Stimulated activated CD4-positive, alpha-beta T cell treated with anti-CD3 and anti-CD28 coated beads, Interleukin-15, amount 100 ng/mL, for 24 hours (primary cell): ENCODE results near the gene VAV3.
"Not testable (repeated sequence)": the region's sequence is repeated elsewhere in the genome, so short reads cannot be mapped to it uniquely, and the experiment has no call there.

Experiments used
- DNase-seq: peaks from one replicate; pipeline ENCODE4 v3.0.0-alpha.2; 2020

VAV3 gene

DNA sequence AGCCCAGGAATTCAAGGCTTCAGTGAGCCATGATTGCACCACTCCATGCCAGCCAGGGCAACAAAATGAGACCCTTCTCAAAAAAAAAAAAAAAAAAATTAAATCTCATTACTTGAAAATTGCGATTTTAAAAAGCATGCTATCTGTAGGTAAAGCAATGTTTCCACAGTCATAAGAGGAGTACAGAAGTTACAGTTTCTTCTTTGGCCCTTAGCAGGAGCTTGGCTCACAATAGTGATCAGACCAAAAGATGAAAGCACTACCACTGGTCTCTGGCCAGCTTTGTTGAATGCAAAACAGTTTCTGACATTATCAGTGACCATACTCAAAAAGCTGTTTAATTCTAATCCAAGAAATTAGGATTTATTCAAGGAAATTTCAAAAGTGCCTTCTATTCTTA is 31.2 kb downstream of the VAV3 start:
- DNase-seq, result no peak

- no peak for DNase-seq
Observed at GRCh38 chr1:107930292-107930691, 34.7 kb downstream of the VAV3 start.

GRCh38 chr1:107927820-107928219 is 37.2 kb downstream of the VAV3 start:
- DNase-seq, result no peak

DNA sequence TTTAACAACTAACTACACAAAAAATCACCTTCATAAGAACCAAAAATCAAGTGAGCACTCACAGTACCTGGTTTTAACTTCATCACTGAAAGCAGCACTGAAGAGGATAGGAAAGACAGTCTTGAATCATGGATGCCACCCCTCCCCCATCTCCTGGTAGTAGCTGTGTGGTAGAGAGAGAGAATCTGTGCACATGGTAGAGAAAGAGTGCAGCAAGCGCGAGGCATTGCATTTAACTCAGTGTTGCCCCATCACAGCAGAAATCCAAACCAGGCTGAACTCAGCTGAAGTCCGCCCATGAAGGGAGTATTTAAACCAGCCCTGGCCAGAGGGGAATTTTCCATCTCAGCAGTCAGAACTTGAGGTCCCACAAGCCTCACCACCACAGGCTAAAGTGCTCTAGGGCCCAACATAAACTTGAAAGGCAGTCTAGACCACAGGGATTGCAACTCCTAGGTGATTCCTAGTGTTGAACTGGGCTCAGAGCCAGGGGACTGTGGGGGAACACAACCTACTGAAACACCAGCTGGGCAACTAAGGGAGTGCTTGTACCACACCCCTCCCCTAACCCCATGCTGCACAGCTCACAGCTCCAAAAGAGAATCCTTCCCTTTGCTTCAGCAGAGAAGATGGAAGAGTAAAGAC is 38.4 kb downstream of the VAV3 start:
- peak; percentile 16 for DNase-seq

DNA sequence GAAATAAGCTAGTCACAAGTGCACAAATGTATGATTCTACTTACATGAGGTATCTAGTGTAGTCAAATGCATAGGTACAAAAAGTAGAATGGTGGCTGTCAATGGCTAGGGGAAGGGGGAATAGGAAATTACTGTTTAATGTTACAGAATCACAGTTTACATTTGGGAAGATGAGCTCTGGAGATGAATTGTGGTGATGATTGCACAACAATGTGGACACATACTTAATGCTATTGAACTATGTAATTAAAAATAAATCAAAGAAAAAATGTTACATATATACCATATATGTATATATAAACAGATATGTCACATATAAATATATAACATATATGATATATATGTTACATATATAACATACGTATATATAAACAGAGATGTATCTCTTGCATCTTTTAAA is 39.4 kb downstream of the VAV3 start:
- no peak for DNase-seq

- no peak for DNase-seq
Observed at GRCh38 chr1:107920999-107921398, 44.0 kb downstream of the VAV3 start.

GRCh38 chr1:107920561-107920960 is 44.4 kb downstream of the VAV3 start:
- no peak for DNase-seq

DNA sequence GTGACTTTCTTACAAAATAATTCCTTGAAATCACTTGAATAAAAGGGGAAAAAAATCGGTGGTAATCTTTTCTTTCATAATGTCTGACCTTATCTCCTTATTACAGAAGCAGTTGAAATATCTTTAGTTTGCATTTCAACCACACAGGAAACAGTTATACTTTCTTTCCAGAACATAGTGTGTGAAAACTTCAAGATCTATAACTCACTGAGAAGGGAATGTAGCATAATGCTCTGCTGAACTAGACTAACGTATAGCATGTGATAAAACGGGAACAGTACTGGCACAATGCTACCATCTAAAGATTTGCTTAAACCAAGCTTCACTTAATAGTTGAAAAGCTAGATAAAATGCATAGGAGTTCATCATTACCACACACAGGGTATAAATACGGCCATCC is 45.0 kb downstream of the VAV3 start:
- no peak for DNase-seq

DNA sequence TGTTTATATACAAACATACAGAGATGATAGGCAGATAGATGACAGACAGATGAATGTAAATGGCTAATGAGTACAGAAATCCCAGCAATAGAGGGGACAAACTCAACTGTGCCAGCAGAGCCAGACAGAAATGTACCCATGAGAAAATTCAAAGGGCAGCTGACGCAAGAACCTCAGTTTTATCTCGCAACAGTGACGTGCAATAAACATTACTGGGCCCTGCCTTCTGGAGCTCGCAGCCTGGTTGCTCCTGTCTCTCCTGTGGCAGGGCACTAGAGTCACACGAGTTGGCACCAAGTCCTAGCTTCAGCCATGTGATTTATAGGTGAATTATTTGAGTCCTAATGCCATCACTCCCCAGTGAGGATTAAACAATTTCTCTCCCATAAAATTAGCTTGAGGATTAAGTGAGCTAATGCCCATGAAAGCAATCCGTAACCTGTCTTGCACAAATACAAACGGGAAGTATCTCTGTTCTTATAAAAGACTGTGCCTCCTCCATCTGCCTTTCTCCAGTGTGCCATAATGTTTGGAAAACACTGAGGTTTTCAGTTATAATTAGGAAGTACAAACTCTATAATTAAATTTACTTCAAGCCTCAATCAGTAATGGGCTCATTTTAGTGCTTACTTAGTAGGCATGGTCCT is 50.7 kb downstream of the VAV3 start:
- no peak for DNase-seq

- no peak for DNase-seq
Observed at GRCh38 chr1:107912656-107913055, 52.3 kb downstream of the VAV3 start.

- no peak for DNase-seq
Observed at GRCh38 chr1:107900090-107900945, 64.7 kb downstream of the VAV3 start.

- no peak for DNase-seq
Observed at GRCh38 chr1:107899655-107900054, 65.3 kb downstream of the VAV3 start.

- DNase-seq, result peak; percentile 8
Observed at GRCh38 chr1:107897438-107898345, 67.3 kb downstream of the VAV3 start.

- no peak for DNase-seq
Observed at GRCh38 chr1:107896936-107897335, 68.0 kb downstream of the VAV3 start.

GRCh38 chr1:107896401-107896800 is 68.6 kb downstream of the VAV3 start:
- no peak for DNase-seq

- DNase-seq, result no peak
Observed at GRCh38 chr1:107895403-107896191, 69.4 kb downstream of the VAV3 start.

- no peak for DNase-seq
Observed at GRCh38 chr1:107894605-107895004, 70.4 kb downstream of the VAV3 start.

GRCh38 chr1:107893350-107893749 is 71.6 kb downstream of the VAV3 start:
- not testable (repeated sequence) for DNase-seq

- DNase-seq, result no peak
Observed at GRCh38 chr1:107889524-107889923, 75.5 kb downstream of the VAV3 start.

GRCh38 chr1:107883562-107883961 is 81.4 kb downstream of the VAV3 start:
- DNase-seq, result no peak

DNA sequence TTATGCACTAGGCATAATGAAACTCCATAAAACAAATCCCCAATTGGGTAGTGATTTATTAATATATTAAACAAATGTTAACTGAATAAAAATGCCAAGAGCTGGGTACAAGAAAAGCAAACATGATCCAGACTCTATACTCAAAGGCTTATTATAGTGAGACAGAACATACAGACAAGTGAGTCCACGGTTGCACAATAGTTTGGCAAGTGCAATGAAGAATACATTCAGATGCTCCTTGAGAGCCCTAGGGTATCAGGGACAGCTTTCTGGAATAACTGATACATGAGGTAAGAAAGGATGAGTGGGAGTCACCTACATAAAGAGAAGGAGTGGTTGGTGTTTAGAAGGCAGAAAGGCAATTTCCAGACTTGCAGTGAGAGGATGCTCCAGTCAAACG is 85.1 kb downstream of the VAV3 start:
- no peak for DNase-seq

GRCh38 chr1:107879346-107879745 is 85.6 kb downstream of the VAV3 start:
- no peak for DNase-seq
